ENCODE data around the gene UNC13A. TPM values are rescaled to one million over a fixed set of nuclear protein-coding genes. Genes with fewer than 3 reads are reported as not detected.

The UNC13A gene
- total RNA-seq, 1 donor: under 0.01 TPM

DNA sequence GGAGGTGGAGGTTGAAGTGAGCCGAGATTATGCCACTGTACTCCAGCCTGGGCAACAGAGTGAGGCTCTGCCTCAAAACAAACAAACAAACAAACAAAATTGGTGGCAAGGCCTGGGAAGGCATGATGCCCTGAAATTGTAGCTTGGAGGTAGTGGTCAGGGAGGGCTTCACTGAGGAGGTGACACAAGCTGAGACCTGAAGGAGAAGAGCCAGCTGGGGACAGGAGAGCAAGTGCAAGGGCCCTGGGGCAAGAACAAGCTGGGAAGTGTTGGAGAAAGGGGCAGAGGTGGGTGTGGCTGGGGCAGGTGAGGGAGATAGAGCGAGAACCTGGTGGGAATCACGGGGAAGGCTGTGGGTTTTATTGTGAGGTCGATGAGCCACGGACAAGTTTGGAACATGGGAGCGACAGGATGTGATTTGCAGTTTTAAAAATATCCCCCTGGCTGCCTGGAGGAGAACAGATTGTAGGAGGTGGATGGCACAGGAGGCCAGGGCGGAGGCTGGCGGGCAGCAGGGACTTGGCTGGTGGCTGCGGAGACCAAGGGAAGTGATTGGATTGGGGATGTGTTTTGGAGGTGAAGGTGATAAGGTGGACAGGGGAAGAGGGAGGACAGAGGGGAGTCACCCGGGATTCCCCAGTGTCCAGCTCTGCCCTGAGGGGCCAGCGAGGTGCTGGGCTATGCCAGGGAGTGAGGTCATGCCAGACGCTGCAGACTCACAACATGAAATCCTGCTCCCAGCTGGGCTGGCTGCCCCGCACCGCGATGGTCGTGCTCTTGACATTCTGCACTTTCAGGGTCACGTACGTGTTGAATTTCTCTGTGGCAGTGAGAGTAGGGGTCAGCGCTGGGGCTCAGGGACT, 14.0 kb downstream of the UNC13A start:
- DNase-seq (ENCODE audit: low read depth in 2 of 3, low spot score in 2 of 3): no peak

DNA sequence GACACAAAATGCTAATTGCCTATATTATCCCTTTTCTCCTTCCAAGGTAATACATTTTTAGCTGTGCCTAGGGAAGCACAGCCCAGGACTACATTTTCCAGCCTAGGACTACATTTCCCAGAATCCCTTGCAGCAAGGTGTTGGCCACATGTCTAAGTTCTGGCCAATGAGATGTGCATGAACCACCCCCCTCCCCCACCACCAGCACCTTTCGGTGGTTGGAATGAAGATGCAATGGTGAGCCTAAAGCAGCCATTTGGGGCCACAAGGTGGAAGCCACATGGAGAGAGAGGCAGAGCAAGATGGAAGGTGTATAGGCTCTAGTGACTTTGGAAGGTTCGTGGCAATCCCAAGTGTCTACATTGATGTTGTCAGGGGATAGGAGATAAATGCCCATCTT, 16.2 kb downstream of the UNC13A start:
- peak in 1 of 3 donors; percentile 34 for DNase-seq (ENCODE audit: low read depth in 2 of 3, low spot score in 2 of 3)

DNA sequence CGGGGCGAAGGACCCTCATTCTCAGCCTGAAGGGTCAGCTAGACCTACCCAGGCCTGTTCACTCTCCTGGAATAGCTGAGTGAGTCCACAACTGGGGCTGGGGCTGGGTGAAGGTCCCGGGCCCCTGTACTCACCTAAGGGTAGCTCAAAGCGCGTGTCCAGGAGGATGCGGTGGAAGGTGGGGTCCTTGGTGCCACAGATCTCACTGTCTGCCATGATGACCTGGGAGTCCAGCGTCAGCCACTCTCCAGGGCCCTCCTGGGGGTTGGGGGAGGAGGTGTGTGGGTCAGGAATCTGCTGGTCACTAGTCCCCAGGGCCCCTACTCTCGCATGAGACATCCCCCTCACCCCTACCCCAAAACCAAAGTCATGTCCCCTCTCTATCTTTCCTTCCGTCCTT, 18.7 kb downstream of the UNC13A start:
- DNase-seq (ENCODE audit: low read depth in 2 of 3, low spot score in 2 of 3): no peak

DNA sequence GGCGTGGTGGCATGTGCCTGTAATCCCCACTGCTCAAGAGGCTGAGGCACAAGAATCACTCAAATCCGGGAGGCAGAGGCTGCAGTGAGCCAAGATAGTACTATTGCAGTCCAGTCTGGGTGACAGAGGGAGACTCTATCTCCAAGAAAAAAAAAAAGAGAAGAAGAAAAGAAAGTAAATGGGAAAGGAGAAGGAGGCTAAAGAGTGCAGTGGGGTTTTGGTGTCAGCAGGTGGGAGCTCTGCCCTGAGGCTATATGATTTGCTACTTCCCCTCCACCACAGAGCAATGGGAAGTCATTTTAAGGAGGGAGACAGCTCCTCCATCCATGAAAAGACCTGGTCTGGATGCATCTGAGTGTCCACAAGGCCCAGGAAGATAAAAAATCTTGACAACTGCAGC, 23.1 kb downstream of the UNC13A start:
- no peak for DNase-seq (ENCODE audit: low read depth in 2 of 3, low spot score in 2 of 3)

DNA sequence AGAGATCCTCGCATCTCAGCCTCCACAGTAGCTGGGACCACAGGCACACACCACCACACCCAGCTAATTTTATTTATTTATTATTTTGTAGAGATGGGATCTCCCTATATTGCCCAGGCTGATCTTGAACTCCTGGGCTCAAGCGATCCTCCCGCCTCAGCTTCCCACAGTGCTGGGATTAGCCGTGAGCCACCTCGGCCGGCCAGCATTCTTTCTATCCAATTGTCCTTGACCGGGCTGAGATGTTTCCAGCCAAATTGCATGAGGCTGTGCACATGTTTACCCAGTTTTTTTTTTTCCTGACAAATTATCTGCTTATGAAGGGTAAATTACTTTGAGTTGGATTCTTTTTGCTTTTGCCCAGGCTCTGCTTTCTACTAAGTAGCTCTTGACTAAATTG, 28.2 kb downstream of the UNC13A start:
- no peak for DNase-seq (ENCODE audit: low read depth in 2 of 3, low spot score in 2 of 3)

DNA sequence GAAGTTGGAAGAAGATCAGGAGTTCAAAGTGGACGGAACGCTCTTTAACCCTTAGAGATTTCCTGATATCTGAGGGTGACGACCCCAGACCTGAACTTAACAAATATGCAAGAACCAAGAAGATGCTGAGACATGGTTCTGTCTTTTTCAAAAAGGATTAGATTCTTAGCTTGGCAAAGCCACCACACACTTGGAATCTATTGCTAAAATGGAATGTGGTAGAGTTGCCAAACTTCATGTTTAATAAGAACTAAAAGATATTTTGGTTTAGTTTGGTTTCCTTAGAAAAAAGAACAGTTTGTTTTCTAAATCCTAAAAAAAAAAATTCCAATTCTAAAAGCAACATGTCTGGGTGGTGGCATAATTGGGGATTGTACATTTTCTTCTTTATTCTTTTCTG, 29.5 kb downstream of the UNC13A start:
- no peak for DNase-seq (ENCODE audit: low read depth in 2 of 3, low spot score in 2 of 3)

DNA sequence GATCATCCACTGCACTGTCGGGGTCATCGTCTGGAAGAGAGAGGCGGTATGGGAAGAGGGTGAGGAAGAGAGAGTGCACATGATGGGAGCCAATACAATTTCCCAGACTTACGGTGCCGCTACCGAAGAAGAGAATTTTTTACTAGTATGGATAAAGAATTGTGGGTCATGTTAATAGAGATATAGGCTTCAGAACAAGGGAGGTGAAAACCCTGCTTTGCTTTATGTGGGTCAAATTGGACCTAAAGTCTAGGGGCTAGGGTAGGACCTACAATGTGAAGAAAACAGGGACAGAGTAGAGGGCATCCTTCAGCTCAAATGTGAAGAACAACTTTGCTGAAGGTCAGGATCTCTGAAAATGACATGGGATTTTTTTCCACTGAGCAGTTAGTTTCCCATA, 29.9 kb downstream of the UNC13A start:
- no peak for DNase-seq (ENCODE audit: low read depth in 2 of 3, low spot score in 2 of 3)

DNA sequence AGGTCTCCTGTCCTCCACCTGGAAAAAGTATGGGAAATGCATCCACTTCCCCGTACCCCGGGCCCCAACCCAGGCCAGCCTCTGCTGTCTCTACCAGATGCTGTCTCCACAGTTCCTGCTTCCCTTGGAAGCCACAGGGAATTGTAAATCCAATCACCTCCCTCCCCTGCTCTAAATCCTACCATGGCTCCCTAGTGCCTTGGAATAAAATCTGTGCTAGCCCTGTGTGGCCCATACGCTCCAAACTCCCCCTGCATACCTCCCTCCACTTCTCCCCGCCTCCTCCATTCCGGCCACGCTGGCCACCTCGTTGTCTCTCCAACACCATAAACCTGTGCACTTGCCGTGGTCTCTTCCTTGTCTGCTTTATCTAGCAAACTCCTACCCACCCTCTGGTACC, 31.2 kb downstream of the UNC13A start:
- DNase-seq (ENCODE audit: low read depth in 2 of 3, low spot score in 2 of 3): no peak

DNA sequence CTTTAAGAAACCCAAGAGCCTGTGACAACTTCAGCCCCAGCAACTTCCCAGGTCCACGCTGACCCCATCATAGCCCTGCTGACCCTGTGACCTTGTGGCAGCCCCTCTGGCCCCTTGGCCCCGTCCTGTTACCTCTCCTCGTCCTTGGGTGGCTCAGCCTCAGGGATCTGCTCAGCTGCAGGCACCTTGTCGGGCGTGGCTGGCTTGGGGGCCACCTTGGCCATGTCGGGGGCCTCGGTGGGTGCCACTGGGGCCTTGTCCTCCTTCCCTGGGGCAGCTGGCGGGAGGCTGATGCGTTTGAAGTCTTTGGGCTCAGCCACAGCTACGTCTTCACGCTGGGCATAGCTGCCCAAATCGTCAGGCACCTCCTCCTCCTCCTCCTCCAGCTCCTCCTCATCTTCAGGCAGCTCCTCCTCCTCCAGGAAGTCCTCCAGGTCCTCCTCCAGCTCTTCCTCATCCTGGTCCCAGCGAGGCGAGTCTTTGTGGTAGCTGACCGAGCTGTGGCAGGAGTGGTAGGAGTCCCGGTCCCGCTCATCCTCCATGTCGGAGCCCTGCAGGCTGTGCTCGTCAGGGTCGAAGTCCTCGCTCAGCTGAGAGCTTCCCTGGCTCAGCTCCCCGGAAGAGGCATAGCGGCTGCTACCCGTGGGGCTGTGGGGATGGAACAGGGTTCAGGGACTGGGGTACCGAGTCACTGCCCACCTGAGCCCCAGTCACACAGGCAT, 32.2 kb downstream of the UNC13A start:
- no peak for DNase-seq (ENCODE audit: low read depth in 2 of 3, low spot score in 2 of 3)

DNA sequence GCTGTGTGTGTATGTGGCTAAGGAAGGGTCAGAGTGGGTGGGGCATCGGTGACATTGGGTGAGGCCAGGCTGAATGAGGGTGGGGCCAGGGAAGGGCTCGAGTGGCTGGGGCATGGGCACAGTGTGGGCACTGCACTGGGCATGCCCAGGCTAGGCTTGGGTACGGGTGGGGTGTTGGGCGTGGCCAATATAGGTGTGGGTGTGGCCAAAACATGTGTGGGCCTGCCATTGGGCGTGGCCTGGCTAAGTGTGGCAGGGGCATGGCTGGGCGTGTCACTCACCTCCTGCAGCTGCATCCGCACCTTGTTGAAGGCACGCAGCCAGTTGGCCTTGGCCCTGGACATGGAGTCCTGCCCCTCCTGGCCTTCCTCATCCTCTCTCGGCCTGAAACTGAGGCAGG, 33.2 kb downstream of the UNC13A start:
- no peak for DNase-seq (ENCODE audit: low read depth in 2 of 3, low spot score in 2 of 3)

DNA sequence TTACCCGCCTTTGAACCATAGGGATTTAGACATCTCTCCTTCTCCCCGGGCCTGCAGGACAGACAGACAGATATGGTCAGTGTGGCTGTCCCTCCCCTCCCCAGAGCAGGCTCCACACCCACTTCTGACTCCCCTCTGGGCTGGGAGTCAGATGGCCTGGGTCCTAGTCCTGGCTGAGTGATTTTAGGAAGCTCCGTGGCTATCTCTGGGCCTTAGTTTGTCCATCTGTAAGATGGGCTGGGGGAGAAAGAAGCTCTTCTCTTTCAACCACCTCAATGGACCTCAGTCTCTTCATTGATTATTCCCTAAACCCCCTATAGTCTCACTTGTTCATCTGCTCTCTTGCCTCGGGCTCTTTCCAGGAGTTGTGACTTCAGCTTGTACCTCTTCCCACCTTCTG, 35.5 kb downstream of the UNC13A start:
- DNase-seq (ENCODE audit: low read depth in 2 of 3, low spot score in 2 of 3): no peak

DNA sequence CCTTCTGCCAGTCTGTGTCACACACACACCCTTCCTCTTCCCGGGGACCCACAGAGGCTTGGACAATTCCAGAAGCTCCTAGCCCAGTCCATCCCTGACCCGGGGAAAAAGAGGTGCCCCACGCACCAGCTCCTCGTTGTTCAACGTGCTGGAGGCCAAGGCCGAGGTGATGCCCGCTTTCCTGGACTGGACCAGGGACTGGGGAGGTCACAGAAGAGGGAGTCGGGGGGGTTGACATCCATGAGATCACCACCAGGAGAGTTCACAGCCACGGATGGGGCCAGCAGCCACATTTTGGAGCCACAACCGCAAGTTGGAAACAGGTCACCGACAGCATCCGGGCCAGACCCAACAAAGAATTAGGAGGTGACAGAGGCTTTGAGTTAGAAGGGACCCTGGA, 39.4 kb downstream of the UNC13A start:
- DNase-seq (ENCODE audit: low read depth in 2 of 3, low spot score in 2 of 3): no peak

DNA sequence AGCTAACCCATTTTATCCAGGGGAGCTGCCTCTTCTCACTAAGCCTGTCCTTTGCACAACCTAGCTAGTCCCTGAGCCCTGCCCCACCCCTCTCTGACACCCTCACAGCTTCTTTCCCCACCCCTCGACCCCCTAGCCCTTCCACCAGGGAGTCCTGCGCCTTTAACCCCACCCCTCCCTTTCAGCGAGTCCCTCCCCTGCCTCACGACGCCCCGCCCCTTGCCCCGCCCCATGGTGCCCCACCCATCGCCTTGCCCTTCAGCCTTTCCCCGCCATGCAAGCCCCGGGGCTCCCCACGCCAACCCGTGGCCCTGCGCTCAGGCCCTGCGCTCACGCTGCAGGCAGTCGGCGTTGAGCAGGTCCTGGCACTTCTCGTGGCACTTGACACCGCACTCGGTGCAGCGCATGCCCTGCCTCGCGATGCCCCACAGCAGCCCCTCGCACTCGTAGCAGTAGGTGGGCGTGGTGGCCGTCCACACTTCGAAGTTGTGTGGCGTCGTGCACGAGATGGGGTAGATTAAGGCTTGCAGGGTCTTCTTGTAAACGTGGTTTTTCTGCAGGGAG, 40.0 kb downstream of the UNC13A start:
- no peak for DNase-seq (ENCODE audit: low read depth in 2 of 3, low spot score in 2 of 3)

DNA sequence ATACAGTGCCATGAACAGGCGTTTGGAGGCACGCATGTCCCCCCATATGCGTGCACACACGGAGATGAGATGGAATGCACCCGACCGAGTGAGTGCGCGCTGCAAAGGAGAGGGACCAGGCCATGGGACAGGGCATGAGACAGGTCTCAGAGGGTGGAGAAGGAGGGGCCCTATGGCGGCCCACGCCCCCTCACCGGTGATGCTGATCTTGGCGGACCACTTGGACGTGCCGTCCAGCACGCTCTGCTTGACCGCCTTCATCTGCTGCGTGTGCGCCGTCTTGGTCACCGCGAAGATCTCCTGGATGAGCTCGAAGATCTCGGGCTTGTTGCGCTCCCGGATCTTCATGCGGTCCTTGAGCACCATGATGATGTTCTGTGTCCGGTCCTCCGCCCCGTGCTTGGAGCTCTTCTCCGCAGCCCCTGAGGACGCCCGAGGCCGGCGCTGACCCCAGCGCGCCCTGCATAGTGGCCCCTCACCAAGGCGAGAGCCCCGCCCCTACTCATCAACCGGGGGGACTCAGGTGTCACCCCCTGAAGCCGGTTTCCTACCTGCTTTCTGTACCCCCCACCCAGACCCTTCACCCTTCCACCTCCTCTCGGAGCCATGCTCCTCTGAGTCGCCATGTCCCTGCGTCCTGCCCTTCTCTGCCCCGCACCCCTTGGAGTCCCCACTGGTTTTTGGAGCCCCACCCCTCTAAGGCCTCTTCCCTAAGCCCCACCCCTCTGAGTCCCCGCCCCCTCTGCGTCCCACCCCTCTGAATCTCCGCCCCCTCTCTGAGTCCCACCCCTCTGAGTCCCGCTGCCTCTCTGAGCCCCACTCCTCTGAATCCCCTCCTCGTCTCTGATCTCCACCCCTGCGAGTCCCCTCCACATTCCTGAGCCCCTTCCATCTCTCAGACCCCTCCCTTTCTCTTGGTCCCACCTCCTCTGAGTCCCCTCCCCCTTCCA, 40.8 kb downstream of the UNC13A start:
- DNase-seq (ENCODE audit: low read depth in 2 of 3, low spot score in 2 of 3): no peak

DNA sequence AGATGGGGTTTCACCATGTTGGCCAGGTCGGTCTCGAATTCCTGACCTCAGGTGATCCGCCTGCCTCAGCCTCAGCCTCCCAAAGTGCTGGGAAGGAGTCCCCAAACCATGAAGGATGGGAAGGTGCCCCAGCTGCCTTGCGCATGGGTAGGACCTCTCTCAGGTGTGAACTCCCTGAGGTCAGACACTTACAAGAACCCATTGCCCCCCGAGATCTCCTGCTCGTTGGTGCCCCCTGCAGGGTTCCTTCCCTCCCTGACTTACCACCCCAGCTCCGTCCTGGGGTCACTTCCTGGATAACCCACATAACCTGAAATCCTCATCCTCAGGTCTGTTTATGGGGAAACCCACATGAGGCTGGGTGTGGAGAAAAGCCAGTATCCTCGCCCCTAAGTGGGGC, 41.7 kb downstream of the UNC13A start:
- DNase-seq (ENCODE audit: low read depth in 2 of 3, low spot score in 2 of 3): no peak

DNA sequence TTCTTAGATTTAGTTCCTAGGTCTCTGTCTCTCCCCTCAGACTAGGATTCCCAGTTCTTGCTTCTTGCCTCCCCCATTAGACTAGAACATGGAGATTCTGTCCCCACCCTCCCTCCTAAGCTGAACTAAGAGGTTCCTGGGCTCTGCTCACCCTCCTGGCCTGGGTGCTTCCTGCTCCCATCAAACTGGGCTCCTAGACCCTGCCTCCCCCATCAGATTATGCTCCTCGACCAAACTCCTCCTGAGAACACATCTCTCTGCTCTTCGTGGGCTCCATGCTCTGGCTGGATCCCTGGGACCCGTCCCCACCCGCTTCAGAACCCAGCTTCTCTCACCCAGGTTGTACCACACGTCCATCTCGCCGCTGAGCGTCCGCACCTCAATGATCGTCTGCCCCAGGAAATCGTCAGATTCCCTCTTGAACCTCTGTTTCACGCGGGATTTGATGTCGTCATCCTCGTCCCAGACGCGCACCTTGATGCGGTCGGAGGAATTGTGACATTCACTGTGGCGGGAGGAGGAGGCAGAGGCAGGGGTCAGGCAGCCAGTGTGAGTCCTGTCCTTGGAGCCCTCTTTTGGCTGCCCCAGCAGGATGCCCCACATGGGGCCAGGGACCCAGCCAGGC, 42.7 kb downstream of the UNC13A start:
- DNase-seq (ENCODE audit: low read depth in 2 of 3, low spot score in 2 of 3): no peak

DNA sequence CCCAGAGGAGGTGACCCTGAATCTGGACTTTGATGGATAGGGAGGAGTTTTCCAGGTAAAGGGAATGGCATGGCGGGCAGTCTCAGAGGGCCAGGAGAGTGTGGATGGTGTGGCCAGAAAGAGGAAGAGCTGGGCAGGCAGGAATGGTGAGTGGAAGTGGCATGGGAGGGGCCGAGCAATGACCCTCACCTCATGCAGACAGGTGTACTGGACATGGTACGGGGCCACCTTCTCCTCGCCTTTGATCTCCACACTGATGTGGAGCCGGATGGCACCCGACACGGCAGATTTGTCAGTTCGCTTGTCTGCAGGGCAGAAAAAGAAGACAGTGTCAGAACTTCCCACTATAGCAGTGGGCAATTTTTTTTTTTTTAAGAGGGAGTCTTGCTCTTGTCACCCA, 45.5 kb downstream of the UNC13A start:
- DNase-seq (ENCODE audit: low read depth in 2 of 3, low spot score in 2 of 3): no peak

DNA sequence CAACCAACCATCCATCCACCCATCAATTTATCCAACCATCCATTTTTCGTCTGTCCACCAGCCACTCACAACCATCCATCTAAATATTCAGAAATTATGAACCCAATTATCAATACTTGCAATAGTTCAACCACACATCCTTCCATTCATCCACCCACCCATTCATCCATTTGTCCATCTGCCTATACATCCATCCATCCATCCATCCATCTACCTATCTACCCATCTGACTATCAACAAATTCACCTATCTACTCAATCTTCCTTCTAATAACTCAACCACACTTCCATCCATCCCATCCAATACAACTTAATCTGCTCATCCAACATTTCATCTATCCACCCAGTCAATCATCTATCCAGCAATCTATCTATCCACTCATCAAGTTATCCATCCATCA, 46.3 kb downstream of the UNC13A start:
- no peak for DNase-seq (ENCODE audit: low read depth in 2 of 3, low spot score in 2 of 3)

DNA sequence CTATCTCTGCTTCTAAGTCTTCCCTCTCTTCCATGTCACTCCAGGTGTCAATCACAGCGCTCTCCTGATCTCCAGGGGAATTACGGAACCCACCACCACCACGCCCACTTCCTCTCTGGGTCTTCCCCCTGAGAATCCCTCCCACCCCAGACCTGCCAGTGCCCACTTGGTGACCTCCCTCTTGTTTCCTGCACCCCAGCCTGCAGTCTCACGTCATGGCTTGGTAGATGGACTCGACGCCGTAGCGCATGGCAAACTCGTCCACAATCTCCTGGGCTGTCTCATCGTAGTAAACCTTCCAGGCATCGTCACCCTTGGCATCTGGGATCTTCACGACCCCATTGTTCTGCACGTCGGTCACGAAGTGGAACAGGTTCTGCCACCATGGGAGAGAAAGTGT, 47.0 kb downstream of the UNC13A start:
- no peak for DNase-seq (ENCODE audit: low read depth in 2 of 3, low spot score in 2 of 3)

DNA sequence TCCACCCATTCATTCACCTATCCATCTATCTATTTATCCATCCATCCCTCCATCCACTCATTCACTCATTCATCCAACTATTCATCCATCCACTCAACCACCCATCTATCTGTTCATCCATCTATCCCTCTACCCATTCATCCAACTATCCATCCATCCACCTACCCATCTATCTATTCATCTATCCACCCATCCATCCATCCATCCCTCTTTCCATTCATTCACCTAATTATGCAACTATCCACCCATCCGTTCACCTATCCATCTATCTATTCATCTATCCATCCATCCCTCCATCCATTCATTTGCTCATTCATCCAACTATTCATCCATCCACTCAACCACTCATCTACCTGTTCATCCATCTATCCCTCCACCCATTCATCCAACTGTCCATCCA, 54.5 kb downstream of the UNC13A start:
- no peak for DNase-seq (ENCODE audit: low read depth in 2 of 3, low spot score in 2 of 3)

Measured in hematopoietic multipotent progenitor cell (in vitro differentiated cells).